Loucy (cell line): Measurements from ENCODE around the gene KATNAL1.

Experiments used
- H2AFZ ChIP-seq: fragments of 200-600 bp; sonication (generic); 2 replicates; pipeline ENCODE4 v1.6.0; 2016; ENCODE audit warnings: antibody characterized with exemption, mild to moderate bottlenecking, low read length, moderate library complexity
- H3F3A ChIP-seq: fragments of 200-600 bp; 2 replicates; pipeline ENCODE4 v1.6.0; 2016; ENCODE audit warnings: antibody characterized with exemption, low read depth, mild to moderate bottlenecking
- H3K27me3 ChIP-seq: fragments of 200-600 bp; sonication (generic); 2 replicates; pipeline ENCODE4 v1.6.1; 2014; ENCODE audit warnings: low read length, mild to moderate bottlenecking; ENCODE audit not compliant: insufficient read depth, poor library complexity, severe bottlenecking
- H3K36me3 ChIP-seq: fragments of 200-600 bp; sonication (generic); 2 replicates; pipeline ENCODE4 v1.6.1; 2016; ENCODE audit warnings: low read length; ENCODE audit not compliant: insufficient read depth
- H3K4me1 ChIP-seq: fragments of 200-600 bp; sonication (generic); 2 replicates; pipeline ENCODE4 v1.5.1; 2014; ENCODE audit warnings: low read length, mild to moderate bottlenecking; ENCODE audit not compliant: insufficient read depth, poor library complexity, severe bottlenecking
- H3K4me2 ChIP-seq: fragments of 200-600 bp; sonication (generic); 2 replicates; pipeline ENCODE4 v1.6.0; 2014; ENCODE audit warnings: antibody characterized with exemption, low read length, low read depth, mild to moderate bottlenecking; ENCODE audit not compliant: poor library complexity, severe bottlenecking
- H3K4me3 ChIP-seq: fragments of 200-600 bp; sonication (generic); 2 replicates; pipeline ENCODE4 v1.5.1; 2014; ENCODE audit warnings: low read length, mild to moderate bottlenecking, mixed read lengths; ENCODE audit not compliant: poor library complexity, severe bottlenecking
- H3K79me2 ChIP-seq: fragments of 200-600 bp; sonication (generic); 2 replicates; pipeline ENCODE4 v1.6.1; 2014; ENCODE audit warnings: low read length; ENCODE audit not compliant: insufficient read depth
- H3K9ac ChIP-seq: fragments of 200-600 bp; sonication (generic); 2 replicates; pipeline ENCODE4 v1.6.0; 2014; ENCODE audit warnings: mild to moderate bottlenecking, low read depth, low read length, moderate library complexity; ENCODE audit not compliant: poor library complexity, severe bottlenecking
- H3K9me2 ChIP-seq: fragments of 200-600 bp; sonication (generic); replicated peaks from 2 replicates; pipeline ENCODE4 v1.6.1; 2016; ENCODE audit warnings: low read depth, low read length, mixed read lengths
- H3K9me3 ChIP-seq: fragments of 200-600 bp; sonication (generic); 2 replicates; pipeline ENCODE4 v1.6.1; 2014; ENCODE audit warnings: mild to moderate bottlenecking, antibody characterized with exemption, low read length, low read depth; ENCODE audit not compliant: insufficient read depth
- H4K20me1 ChIP-seq: fragments of 200-600 bp; sonication (generic); 2 replicates; pipeline ENCODE4 v1.6.0; 2014; ENCODE audit warnings: antibody characterized with exemption, low read length, mild to moderate bottlenecking; ENCODE audit not compliant: insufficient read depth, poor library complexity, severe bottlenecking
- CTCF ChIP-seq: fragments of 200-600 bp; sonication (generic); conservative IDR thresholded peaks from 2 replicates; pipeline ENCODE4 v1.5.1; 2014; ENCODE audit warnings: mild to moderate bottlenecking, antibody characterized with exemption, low read length
- EZH2phosphoT487 ChIP-seq: fragments of 200-600 bp; IDR thresholded peaks from 2 replicates; pipeline ENCODE4 v1.6.1; 2018; ENCODE audit warnings: antibody characterized with exemption, mild to moderate bottlenecking, moderate library complexity, borderline replicate concordance

The KATNAL1 gene

GRCh38 chr13:30256713-30257467 lies 50.5 kb downstream of the KATNAL1 start:
- peaks cover 18% of the 10 kb centered on the region; the same call in 1 of the 2 replicates for H3K36me3 ChIP-seq
- H2AFZ ChIP-seq: no peak overlapping the region
- no peaks in the 10 kb centered on the region; the same call in 1 of the 2 replicates for H3F3A ChIP-seq
- peak overlapping the region; percentile 1 for H3K9ac ChIP-seq
- H3K9me3 ChIP-seq: no peaks in the 10 kb centered on the region
- H3K4me2 ChIP-seq: peak overlapping the region; percentile 32
- H3K4me3 ChIP-seq: no peak overlapping the region
- TF ChIP-seq CTCF (peak; percentile 35), EZH2phosphoT487 (no peak)
- H3K79me2 ChIP-seq: peaks cover 8% of the 10 kb centered on the region; the same call in 1 of the 2 replicates
- H3K4me1 ChIP-seq: peaks cover 16% of the 10 kb centered on the region
- no peaks in the 10 kb centered on the region for H4K20me1 ChIP-seq
- H3K27me3 ChIP-seq: no peaks in the 10 kb centered on the region
- H3K9me2 ChIP-seq: no peaks in the 10 kb centered on the region

GRCh38 chr13:30255696-30256095 lies 51.7 kb downstream of the KATNAL1 start:
- Histone ChIP-seq H3K27me3 (no peaks in the 10 kb centered on the region), H3K4me3 (no peak overlapping the region), H3K9me3 (no peaks in the 10 kb centered on the region), H3K4me2 (no peak overlapping the region), H3K9me2 (no peaks in the 10 kb centered on the region), H3K9ac (no peak overlapping the region), H2AFZ (no peak overlapping the region), H3K4me1 (peaks cover 16% of the 10 kb centered on the region), H4K20me1 (no peaks in the 10 kb centered on the region), H3F3A (no peaks in the 10 kb centered on the region; the same call in 1 of the 2 replicates), H3K79me2 (peaks cover 8% of the 10 kb centered on the region; the same call in 1 of the 2 replicates), H3K36me3 (peaks cover 18% of the 10 kb centered on the region; the same call in 1 of the 2 replicates)
- no peak for TF ChIP-seq EZH2phosphoT487
- TF ChIP-seq CTCF: peak; percentile 35; the same call in 1 of the 2 replicates

DNA sequence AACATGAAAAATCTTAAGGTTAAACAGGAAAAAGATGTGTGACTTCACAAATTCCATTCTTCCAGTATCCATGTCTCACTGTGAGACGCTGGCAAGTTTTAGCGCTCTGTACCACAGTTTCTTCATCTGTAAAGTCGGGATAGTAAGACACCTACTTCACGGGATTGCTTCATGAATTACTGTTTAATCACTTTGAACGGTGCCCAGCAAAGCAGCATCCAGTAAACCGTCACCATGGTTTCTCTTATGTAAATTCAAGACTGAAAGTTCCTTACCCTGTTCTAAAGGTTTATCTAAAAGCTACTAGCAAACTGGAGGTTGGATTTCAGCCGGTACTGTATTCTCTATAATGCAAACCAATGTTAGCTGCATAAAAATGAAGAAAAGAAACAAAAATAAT lies 53.5 kb downstream of the KATNAL1 start:
- Histone ChIP-seq H3K4me3 (no peak overlapping the region), H4K20me1 (no peaks in the 10 kb centered on the region), H3K9me2 (no peaks in the 10 kb centered on the region), H3F3A (no peaks in the 10 kb centered on the region; the same call in 1 of the 2 replicates), H2AFZ (no peak overlapping the region), H3K4me1 (peaks cover 16% of the 10 kb centered on the region), H3K9ac (no peak overlapping the region), H3K36me3 (peaks cover 33% of the 10 kb centered on the region), H3K27me3 (no peaks in the 10 kb centered on the region), H3K79me2 (peaks cover 2% of the 10 kb centered on the region; the same call in 1 of the 2 replicates), H3K4me2 (no peak overlapping the region), H3K9me3 (peaks cover 5% of the 10 kb centered on the region; the same call in 1 of the 2 replicates)
- no peak for TF ChIP-seq CTCF
- TF ChIP-seq EZH2phosphoT487: no peak
